Testis (tissue), 2 donors: Measurements from ENCODE around the gene RAP1GDS1.

ENCODE experiments used
- POLR2A ChIP-seq: fragments of 450-650 bp; IDR thresholded peaks from one replicate; pipeline ENCODE4 v1.6.1; 2017; ENCODE audit warnings: antibody characterized with exemption, mild to moderate bottlenecking, moderate library complexity
- TF ChIP-seq, protein P1 (sequence below), 3 experiments: fragments of 450-650 bp in 2 of 3; fragments of 200-600 bp in 1 of 3; sonication (generic) in 1 of 3; IDR thresholded peaks; one replicate each; pipeline ENCODE4 v1.5.1; 2016 to 2019; ENCODE audit warnings: antibody characterized with exemption in 3 of 3, mild to moderate bottlenecking in 2 of 3, moderate library complexity in 1 of 3

DNA sequence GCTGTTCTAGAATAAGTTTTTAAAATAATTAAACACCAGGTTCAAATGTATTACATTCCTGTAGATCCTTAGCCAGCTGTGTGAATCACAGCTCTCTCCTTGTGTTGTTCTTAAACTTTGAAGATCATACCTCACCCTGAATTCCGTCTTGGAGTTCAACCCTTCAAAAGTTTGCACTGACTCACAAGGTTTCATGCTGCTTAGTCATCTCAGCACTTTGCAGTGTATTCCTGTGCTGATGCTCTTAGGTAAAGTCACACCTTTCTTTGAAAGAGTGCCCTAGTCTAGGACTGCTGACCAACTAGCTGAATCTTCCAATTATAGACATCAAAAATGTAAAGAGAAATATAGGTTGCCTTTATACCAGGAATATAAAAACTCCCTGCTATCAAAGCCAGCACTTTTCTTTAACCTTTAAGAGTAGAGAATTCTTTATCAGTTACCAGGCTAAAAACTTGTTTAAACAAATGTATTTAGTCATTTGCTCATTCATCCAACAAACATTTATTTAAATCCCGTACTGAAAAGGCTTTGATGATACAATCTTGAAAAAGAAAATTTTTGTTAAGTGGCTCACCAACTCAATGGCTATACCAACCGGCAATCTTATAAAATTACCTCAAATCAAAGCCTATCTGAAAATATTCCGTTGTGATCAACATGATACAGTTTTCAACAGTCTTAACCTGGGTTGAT, 169.7 kb downstream of the RAP1GDS1 start:
- TF ChIP-seq, protein P1, sequence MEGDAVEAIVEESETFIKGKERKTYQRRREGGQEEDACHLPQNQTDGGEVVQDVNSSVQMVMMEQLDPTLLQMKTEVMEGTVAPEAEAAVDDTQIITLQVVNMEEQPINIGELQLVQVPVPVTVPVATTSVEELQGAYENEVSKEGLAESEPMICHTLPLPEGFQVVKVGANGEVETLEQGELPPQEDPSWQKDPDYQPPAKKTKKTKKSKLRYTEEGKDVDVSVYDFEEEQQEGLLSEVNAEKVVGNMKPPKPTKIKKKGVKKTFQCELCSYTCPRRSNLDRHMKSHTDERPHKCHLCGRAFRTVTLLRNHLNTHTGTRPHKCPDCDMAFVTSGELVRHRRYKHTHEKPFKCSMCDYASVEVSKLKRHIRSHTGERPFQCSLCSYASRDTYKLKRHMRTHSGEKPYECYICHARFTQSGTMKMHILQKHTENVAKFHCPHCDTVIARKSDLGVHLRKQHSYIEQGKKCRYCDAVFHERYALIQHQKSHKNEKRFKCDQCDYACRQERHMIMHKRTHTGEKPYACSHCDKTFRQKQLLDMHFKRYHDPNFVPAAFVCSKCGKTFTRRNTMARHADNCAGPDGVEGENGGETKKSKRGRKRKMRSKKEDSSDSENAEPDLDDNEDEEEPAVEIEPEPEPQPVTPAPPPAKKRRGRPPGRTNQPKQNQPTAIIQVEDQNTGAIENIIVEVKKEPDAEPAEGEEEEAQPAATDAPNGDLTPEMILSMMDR (IDR thresholded peaks at IDR 0.05) = no peak
- TF ChIP-seq POLR2A = no peak
